ENCODE data around the gene SRC.

DNA sequence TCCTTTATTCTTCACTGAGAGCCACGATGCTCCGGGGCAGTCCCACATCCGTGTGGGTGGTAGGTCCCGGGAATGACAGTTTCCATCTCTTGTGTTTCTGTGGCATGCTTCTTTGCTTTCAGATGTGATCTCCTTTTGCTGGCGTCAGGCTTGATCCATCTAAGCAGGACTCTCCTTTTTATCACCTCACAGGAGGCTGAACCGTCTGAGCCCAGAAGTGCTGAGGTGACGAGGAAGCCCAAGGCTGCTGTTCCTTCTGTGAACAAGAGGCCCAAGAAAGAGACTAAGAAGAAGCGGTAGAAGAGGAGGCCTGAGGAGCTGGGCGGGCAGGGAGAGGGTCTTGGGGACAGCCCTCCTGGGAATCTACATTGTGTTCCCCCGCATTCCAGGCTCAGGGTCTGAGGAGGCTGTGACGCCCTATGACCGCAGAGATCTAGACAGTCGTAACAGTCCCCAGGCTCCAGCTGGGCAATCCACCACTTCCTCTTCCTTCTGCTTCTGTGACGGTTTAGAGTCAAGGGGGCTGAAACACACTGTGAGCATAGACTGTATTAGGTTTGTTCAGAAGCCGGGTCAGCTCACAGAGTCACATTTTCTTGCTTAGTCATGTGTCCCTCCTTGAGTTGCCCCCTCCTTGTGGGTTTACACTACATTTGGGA lies 29.7 kb upstream of the SRC start:
- no peak for TF ChIP-seq CTCF (IDR thresholded peaks at IDR 0.05)
- TF ChIP-seq POLR2A (IDR thresholded peaks at IDR 0.05; ENCODE audit: low read depth), result no peak
- TF ChIP-seq POLR2AphosphoS5 (IDR thresholded peaks at IDR 0.05), result no peak
- TF ChIP-seq EP300 (IDR thresholded peaks at IDR 0.05), result no peak

Data from esophagus muscularis mucosa (tissue), 4 donors.